Measurements from ENCODE around the gene PTPRO.
"Not testable (repeated sequence)": the region's sequence is repeated elsewhere in the genome, so short reads cannot be mapped to it uniquely, and the experiment has no call there.

The PTPRO gene

DNA sequence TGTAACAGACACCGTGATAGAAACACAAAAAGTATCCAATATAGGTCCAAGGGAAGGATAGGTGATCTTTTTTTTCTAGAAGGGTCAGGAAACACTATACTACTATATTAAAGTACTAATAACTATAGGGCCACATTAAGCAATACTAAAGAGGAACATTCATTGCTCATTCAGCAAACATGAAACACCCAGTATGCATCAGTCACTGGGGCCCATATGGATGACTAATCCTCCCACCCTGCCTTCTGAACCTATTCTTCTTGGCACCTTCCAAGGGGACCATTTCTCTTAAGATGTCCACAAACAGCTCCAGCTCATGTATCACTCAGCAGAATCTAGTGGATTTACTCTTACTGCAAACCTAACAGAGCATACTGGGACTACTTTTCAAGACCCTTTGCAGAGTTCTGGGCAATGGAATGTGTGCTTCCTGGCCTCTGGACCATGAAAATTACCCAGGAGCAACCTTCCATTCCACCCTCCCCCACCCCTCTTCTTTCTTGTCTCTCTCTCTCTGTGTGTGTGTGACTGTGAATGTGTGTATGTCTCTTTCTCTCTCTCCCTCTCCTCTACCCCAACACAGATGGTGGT, 279.0 kb downstream of the PTPRO start:
- no peak for DNase-seq (ENCODE audit: low spot score)

DNA sequence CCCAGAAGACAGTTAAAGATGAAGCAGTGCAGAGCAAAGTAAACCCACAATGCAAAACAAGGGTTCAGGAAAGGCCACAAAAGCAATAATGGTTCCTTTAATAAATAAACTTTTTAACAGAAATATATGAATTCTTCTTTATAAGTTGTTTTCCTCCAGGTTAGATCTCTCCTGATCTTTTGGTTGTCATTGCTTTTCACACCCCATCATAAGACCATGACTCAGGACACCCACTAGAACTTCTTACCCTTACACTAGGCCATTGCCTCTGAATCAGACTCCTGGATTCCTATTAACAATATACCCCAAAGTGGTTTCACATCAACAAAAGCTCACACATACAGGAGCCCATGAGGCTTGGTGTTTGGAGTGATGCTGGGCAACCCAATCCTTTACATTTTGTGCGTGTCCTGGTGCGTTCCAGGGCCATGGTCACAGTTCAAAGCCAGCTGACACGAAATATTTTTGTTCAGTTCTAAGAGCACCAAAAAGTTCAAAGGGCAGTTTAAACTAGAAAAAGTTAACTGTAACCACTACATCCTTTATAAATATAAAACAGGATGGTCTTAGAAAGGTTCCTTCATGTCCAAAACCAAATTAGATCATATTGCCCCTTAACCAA, 279.9 kb downstream of the PTPRO start:
- no peak for DNase-seq (ENCODE audit: low spot score)

DNA sequence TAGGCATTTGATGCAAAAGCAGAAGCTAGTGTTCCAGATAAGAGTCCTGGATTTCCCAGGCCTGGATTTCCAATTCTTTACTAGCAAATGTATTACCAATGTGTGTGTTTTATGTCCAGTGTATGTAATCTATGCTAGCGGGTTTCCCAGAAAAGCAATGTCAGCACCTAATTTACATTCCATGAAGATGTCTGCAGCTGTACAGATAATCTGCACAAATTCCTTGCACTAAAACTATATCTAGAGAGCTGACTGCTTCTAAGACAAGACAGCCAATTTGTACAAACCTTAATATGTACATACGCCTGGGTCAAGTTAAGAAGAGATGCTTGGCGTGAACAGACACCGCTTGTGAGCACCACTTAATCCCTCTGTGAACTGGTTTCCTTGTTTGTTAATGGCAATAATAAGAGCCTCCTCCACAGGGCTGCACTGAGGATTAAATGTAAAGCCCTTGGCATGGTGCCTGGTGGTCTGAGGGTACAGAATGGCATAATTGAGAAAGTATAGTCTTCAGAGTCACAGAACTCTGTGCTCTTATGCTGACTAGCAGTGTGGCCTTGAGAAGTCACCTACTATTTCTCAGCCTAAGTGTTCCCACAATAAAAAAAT, 281.3 kb downstream of the PTPRO start:
- DNase-seq (ENCODE audit: low spot score): no peak

DNA sequence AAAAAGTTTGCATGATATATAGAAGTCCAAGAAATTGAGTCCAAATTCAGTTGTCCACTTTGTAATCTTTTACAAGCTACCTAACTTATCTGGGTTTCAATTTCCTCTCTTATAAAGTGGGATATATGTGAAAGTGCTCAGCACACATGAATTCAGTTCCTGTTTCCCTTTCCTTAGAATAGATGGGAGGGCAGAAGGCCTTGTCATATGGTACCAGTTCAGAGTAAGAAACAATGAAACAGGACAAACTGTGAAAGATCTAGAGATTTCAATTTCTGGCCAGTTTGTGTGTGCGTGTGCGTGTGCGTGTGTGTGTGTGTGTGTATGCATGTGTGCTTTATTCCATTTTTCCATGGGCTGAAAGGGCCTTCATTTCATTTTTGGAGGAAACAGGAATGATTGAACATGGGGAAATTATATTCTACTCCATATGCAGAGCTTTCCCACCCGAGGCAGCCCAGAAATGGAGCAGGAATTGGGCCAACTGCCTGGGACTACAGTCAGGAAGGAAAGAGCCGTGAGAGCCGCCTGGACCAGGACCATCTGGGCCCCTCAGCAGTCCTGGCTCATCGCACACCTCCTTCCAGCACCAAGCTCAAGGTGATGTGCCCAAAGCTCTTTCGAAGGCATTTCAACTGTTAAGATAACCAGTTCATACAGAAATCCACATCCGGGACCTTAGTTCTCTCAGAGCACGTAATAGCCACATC, 283.7 kb downstream of the PTPRO start:
- no peak for DNase-seq (ENCODE audit: low spot score)

DNA sequence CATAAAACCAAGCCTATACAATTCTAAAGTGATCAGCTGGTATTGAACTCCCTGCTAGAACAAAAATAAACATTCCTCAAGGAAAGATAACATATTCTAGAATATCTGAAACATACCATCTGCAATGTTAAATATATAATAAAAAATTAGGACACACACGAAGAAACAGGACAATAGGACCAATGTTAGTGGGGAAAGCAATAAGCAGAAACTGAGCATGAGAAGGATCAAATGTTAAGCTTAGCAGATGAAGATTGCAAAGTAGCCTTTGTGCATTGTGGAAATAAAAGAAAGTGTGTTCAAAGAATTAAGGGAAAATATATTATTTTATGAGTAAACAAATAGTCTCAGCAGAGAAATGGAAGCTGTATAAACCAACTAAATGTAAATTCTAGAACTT, 286.1 kb downstream of the PTPRO start:
- no peak for DNase-seq (ENCODE audit: low spot score)

DNA sequence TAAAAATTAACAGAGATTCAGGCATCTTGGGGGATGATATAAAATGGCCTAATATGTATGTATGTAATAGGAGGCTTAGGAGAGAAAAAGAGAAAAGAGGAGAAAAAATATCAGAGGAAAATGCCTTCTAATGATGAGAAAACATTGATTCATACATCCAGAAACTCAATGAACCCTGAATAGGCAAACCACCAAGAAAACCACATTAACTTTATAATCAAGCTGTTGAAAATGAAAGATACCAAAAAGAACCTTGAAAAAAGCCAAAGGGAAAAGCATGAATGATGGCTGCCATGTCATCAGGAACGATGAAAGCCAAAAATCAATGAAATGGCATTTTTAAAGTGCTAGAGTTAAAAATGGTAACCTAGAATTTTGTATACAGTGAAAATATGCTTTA, 286.6 kb downstream of the PTPRO start:
- no peak for DNase-seq (ENCODE audit: low spot score)

DNA sequence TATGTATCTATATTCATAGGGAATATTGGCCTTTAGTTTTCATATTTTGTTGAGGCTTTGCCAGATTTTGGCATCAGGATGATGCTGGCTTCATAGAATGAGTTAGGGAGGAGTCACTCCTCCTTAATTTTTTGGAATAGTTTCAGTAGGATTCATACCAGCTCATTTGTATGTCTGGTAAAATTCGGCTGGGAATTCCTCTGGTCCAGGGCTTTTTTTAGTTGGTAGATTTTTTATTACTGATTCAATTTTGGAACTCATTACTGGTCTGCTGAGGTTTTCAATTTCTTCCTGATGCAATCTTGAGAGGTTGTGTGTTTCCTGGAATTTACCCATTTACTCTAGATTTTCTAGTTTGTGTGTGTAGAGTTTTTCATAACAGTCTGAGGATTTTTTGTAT, 291.7 kb downstream of the PTPRO start:
- no peak for DNase-seq (ENCODE audit: low spot score)

DNA sequence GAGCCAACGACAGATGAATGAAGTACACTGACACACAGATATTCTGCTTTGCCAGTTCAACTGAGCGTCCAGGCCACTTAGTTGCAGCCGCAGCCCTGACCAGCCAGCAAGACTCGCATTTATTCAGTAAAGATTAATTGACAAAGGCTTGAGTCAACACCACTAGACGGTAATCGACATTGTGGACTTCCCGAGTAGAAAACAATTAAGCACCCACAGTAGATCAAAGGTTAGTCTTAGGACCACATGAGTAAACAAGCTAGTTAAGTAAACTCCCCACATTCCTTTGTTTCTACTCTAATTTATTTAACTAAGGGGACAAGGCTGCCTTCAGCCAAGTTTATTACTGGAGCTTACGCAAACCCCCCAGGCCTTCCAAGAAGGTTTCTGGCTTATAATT, 294.2 kb downstream of the PTPRO start:
- not testable (repeated sequence) for DNase-seq (ENCODE audit: low spot score)

DNA sequence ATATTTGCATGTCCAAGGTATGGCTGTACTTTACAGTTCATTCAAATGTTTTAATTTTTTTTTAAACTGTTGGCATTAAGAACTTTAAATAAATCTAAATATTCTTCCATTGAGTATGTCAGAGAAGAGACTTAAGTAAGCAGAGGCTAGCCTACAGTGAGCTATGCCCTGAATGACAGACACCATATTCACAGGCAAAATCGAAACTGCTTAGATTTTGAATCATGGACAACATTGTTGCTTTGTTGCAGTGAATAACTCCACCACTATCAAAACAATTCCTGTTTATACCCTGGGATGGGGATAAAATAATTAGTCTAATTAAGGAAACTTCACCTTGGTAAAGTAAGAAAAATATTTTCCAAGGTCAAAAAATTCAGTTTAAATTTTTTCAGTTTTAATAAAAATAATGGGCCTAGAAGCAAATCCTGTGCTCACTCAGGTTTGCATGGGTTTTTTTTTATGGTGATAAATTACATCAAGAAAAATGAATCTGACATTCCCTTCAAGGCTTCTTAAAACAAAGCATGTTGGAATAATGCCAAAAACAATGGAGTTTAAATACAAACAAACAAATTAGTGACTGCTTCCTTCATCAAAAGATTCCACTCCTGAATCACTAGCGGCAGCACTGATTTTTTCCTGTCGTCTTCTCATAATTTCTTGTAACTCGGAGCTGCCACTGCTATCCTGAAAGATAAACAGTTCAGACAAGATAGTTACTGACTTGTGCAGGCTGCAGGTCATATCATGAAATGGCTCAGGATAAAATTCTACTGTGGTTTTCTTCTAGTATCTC, 298.6 kb downstream of the PTPRO start:
- DNase-seq (ENCODE audit: low spot score): no peak

DNA sequence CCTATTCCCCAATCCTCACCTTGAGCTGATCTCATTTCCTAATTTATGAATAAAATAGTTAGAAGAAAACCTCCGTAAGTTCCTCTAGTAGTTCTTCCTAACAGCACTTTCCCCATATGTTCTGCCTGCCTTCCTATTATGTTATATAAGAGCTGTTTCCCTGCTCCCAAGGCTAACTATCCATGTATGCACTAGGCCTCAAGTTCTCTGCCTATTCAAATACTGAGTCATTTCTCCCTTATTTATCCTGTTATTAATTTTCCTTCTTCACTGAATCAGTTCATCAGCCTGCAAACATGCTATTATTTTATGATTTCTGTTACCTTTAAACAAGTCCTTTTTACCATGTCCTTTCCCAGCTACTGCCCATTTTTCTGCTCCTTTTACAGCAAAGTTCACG, 302.8 kb downstream of the PTPRO start:
- DNase-seq (ENCODE audit: low spot score): no peak

DNA sequence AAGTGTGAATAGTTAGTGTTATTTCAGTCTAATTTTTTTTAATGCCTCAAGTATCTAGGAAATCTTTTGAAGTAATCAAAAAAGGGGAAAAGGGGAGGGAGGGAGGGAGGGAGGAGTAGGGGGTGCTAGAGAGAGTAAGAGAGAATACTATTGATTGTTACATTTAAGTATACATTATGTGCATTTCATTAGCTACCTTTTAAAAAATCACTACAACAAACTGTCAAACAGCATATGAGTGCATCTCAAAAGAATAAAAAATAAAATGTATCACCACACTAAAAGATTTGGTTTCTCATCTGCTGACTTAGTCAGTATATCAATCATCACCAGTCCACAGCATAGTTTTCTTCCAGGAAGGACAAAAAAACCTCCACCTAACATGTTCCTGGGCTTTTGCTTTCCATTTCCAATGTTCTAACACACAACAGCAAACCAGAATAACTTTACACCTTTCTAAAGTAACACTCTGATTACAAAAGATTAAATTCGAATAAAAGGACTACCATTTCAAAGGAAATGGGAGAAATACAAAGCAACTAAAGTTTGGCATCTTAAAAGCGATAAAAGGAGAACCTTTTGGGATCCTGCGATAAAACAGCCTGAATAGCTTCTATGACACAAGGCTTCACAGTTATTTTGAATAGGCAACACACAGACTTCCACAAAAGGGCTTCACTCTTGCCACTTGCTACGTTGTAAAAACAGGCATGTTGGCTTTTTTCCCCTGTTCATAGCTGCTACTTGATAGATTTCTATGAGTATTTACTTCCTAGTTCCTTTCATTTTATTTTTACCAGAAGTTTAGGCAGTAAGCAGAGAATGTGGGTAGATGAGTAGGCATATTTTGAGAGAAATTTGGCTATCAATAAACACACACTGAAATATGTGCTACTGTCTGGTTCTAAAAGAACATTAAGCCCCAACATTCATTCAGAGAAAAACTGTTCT, 306.0 kb downstream of the PTPRO start:
- no peak for DNase-seq (ENCODE audit: low spot score)

DNA sequence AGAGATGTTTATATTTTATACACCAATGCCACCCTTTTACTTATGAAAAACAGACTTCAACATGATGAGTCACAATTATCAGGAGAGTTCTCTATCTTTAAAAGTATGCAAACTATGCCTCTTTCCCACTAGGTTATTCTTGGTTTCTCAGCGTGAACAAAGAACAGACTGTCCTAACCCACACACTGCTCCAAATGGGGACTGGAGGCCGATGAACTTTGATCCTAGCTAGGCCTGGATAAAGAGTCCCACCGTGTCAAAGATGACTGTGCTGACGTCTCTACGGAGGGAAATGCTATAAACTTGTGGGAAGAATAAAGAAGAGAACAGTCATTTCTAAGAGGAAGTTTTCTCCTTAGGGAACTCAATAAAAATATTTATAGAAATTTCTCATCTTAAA, 306.8 kb downstream of the PTPRO start:
- DNase-seq (ENCODE audit: low spot score): no peak

DNA sequence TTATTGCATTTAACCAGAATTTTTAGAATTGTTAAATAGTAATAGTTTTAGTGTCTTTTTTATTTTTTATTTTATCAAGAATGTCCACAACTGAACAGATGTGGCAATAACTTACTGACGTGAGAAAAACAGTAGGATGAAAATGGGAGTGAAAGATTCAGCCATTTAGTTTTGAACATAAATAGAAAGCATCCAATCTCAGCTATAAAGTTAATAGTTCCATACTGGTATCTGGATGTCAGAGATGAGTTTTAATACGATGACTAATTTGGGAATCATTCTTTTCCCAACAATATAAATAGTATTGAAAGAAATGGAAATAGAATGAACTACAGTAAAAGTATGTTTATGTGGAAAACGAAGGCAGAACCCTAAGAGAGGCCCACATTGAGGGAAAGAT, 307.5 kb downstream of the PTPRO start:
- DNase-seq (ENCODE audit: low spot score): no peak

DNA sequence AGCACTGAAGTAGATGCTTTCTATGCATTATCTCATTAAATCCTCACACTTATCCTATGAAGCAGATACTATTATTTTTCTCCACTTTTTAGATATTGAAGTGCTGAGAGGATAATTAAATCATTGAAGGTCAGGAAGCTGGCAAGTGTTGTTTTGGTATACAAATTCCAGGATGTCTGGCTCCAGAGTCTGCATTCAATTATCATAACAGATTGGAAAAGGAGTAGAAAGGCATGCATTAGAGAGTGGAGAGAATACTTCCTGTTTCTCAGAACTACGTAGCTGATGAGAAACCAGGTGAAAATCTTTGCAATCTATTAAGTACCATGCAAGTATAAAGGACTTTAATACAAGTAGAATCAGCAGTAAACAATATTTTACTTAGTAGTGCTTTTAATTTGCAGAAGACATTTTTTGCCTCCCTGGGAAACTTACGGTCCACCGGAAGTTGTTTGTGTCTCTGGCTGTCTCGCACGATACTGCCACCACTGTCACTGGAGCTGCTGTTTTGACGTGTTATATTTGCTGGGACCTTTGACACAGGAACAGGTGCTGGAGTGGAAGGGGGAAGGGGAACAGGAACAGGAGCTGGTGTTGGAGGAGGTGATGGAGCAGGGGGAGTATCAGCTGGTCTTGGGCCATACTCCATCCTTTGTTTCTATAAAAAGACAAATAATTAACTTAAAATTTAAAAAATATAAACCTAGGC, 308.9 kb downstream of the PTPRO start:
- DNase-seq (ENCODE audit: low spot score): no peak

DNA sequence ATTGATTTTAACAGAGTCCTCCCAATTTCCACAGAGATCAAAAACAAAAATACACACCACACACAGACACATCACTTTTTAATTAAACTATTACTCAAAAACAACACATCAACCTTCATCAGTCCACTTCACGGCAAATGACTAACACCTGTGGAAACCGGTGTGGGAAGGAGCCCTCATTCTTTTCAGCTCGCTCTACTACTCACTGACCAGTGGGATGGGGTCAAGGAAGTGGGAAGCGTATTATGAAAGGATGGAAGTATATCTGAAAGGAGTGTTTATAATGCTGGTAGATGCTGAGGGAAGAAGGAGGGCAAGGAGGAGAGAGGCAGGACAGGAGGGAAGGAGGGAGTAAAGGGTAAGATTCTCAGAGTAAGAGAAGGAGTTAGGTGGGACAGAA, 310.4 kb downstream of the PTPRO start:
- no peak for DNase-seq (ENCODE audit: low spot score)

DNA sequence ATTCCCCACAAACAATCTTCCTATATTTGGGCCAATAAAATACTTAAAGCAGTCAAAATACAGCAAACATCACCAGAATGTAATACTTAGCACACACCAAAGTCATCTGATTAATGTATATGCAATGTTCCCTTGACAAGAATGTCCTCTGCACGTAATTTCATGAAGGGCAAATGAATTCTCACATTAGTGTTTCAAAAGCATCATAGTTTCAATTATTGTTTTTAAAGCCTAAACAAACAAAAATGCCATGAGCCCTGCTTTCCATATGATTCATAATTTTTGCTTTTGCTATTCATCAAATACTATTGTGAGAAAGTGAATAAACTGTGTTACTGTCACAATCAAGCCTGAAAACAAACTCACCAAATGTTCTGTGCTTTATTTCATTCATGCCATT, 310.9 kb downstream of the PTPRO start:
- no peak for DNase-seq (ENCODE audit: low spot score)

DNA sequence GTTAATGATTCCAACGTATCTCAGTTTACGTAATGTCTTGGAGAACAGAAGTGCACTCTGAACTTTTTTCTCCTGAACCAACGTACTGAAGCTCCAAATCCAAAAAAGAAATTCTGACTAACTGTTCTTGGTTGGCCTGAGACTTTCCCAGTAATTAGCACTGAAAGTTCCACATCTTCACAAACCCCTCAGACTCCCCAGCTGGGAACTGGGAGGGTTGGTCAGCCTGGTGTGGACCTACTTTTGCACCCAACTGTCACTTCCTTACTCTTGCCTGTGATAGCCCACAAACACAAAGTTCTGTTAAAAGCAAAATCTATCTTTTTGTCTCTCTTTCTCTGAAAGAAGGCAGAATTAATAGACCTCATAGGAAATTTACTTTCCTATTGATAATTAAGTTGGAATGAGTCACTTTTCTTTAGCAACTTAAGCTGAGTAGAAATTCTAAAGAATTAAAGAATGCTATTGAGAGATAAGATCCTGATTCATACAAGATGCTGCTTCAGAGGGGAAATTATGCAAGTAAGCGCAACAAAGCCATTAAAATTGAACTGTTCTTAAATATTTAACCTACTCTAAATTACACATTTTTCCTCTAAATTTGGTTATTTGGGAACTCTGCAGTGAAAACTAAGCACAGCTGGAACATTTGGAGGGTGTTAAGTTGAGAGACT, 311.8 kb downstream of the PTPRO start:
- no peak for DNase-seq (ENCODE audit: low spot score)

DNA sequence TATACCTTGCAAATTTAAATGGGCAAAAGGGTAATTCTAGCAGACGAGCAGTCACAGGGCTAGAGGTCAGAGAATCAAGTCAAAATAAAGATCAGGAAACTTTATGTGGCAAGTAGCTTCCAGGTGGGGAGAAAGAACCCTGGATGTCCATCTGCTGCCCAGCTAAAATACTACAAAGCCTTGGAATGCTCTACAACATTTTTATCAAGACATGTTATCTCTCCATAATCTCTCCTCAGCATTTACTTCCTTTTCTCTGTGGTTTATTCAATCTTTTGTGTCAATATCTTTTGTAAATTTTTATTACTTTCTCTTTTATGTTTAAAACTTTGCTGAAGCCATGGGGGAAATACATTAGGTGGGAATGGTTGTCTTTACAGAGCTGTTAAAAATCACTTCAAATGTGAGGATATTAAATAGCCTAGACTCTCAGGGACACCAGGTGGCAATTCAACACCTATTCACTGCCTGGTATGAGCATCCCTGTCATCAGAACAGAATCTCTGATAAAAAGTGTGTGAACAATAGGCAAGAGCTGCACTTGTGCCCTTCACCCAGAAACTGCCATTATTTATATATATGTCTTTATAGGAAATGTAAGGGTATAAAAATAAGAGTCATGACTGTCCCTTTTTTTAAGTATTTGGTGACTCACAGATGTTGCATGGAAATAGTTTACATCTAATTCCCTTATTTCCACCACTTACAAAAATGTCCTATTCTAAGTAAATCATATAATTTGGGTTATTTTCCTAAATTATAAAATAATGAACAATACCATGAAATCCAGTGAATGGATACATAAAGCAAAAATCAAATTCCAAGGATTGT, 314.0 kb downstream of the PTPRO start:
- no peak for DNase-seq (ENCODE audit: low spot score)

DNA sequence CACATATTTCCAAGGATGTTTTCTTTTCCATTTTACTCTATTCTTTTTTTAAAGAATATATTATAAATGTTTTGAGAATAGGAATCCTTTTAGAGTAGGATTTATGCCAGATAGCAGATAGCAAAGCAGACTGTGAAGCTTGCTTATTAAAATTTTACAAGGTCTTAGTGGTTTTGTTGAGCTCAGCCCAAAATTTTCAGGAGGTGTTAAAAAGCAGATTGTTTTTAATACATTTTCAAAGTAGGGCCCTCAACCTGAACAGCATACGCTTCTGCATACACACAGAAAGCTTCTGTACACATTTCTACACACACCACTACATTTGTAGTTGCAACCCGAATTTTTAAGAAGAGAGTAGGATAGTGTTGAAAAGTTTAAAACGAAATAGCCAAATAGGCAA, 315.9 kb downstream of the PTPRO start:
- no peak for DNase-seq (ENCODE audit: low spot score)

All from SK-N-DZ (cell line).